ENCODE results near the gene CDC34.

DNA sequence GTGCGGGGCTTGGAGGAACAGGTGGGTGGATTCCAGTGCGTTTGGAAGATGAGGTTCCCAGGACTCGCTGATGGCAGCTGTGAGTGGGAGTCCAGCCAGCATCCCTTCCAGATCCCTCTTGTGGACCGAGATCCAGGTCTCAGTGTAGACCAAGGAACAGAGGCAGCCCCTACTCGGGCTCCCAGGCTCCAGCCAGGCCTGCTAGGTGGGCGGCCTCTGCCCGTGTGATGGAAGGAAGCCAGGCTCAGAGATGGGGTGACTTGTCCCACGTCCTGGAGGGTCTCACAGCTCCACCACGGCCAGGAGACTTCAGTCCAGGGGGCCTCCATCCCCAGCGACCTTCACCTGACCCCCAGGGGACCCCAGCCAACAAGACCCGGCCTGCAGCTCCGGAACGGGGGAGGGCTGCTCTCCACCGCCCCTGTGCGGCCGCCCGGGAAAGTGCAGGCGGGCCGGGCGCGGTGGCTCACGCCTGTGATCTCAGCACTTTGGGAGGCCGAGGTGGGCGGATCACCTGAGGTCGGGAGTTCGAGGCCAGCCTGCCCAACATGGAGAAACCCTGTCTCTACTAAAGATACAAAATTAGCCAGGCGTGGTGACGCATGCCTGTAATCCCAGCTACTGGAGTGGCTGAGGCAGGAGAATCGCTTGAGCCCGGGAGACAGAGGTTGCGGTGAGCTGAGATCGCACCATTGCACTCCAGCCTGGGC lies 36.0 kb upstream of the CDC34 start:
- TF ChIP-seq, protein P1, sequence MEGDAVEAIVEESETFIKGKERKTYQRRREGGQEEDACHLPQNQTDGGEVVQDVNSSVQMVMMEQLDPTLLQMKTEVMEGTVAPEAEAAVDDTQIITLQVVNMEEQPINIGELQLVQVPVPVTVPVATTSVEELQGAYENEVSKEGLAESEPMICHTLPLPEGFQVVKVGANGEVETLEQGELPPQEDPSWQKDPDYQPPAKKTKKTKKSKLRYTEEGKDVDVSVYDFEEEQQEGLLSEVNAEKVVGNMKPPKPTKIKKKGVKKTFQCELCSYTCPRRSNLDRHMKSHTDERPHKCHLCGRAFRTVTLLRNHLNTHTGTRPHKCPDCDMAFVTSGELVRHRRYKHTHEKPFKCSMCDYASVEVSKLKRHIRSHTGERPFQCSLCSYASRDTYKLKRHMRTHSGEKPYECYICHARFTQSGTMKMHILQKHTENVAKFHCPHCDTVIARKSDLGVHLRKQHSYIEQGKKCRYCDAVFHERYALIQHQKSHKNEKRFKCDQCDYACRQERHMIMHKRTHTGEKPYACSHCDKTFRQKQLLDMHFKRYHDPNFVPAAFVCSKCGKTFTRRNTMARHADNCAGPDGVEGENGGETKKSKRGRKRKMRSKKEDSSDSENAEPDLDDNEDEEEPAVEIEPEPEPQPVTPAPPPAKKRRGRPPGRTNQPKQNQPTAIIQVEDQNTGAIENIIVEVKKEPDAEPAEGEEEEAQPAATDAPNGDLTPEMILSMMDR (conservative IDR thresholded peaks at IDR 0.05): peak; percentile 84
- TF ChIP-seq ZFX (IDR thresholded peaks at IDR 0.05): no peak
